CD4-positive, CD25-positive, alpha-beta regulatory T cell (primary cell): Measurements from ENCODE around the gene IRAK1BP1. TPM values are rescaled to one million over a fixed set of nuclear protein-coding genes. Genes with fewer than 3 reads are reported as not detected.
"Not testable (repeated sequence)": the region's sequence is repeated elsewhere in the genome, so short reads cannot be mapped to it uniquely, and the experiment has no call there.

Experiments used
- ATAC-seq, 2 donors: fragments of 150-1000 bp; cut with Tn5 transposase; one replicate each; pipeline ENCODE4 v1.10.0; 2021; ENCODE audit warnings: low read depth in 2 of 2, moderate number of reproducible peaks in 2 of 2, moderate library complexity in 1 of 2
- DNase-seq, 3 donors: peaks; one replicate each; pipeline versions ENCODE4 v3.0.0 to v3.0.0-alpha.2; 2012 to 2022; ENCODE audit warnings: mixed read lengths in 1 of 3
- H3K27ac ChIP-seq: one replicate; pipeline ENCODE4 v1.7.0; 2013; ENCODE audit warnings: mild to moderate bottlenecking, low read length; ENCODE audit not compliant: insufficient read depth, poor library complexity, severe bottlenecking
- H3K27me3 ChIP-seq: one replicate; pipeline ENCODE4 v1.7.0; 2013; ENCODE audit warnings: low read length; ENCODE audit not compliant: control insufficient read depth, insufficient read depth
- H3K36me3 ChIP-seq: one replicate; pipeline ENCODE4 v1.7.0; 2013; ENCODE audit warnings: mild to moderate bottlenecking, low read length, moderate library complexity; ENCODE audit not compliant: control insufficient read depth, insufficient read depth
- H3K4me1 ChIP-seq: 2 replicates; pipeline ENCODE4 v1.7.0; 2013; ENCODE audit warnings: mild to moderate bottlenecking, low read length; ENCODE audit not compliant: insufficient read depth, control insufficient read depth, poor library complexity, severe bottlenecking
- H3K4me3 ChIP-seq: one replicate; pipeline ENCODE4 v1.7.0; 2013; ENCODE audit warnings: low read depth, mild to moderate bottlenecking, low read length, moderate library complexity
- H3K9me3 ChIP-seq, 2 experiments: 1 replicate in 1 of 2; 2 replicates in 1 of 2; pipeline ENCODE4 v1.7.0; 2013; ENCODE audit warnings: low read length in 2 of 2, mild to moderate bottlenecking in 1 of 2, moderate library complexity in 1 of 2; ENCODE audit not compliant: control insufficient read depth in 2 of 2
- H3K27ac Mint-ChIP-seq, 3 donors: one replicate each; pipeline ENCODE4 v1.8.0; 2020 to 2022; ENCODE audit warnings: mild to moderate bottlenecking in 3 of 3, mixed read lengths in 3 of 3, moderate library complexity in 2 of 3
- H3K27me3 Mint-ChIP-seq: one replicate; pipeline ENCODE4 v1.8.0; 2022; ENCODE audit warnings: mild to moderate bottlenecking, mixed read lengths
- H3K36me3 Mint-ChIP-seq: one replicate; pipeline ENCODE4 v1.8.0; 2020; ENCODE audit warnings: mixed read lengths
- H3K4me1 Mint-ChIP-seq, 4 donors: one replicate each; pipeline ENCODE4 v1.8.0; 2020 to 2022; ENCODE audit warnings: mixed read lengths in 4 of 4, mild to moderate bottlenecking in 1 of 4
- H3K4me3 Mint-ChIP-seq, 4 donors: one replicate each; pipeline ENCODE4 v1.8.0; 2020 to 2022; ENCODE audit warnings: mild to moderate bottlenecking in 4 of 4, mixed read lengths in 4 of 4, moderate library complexity in 3 of 4
- H3K9me3 Mint-ChIP-seq, 7 donors: one replicate each; pipeline ENCODE4 v1.8.0; 2020 to 2022; ENCODE audit warnings: mixed read lengths in 7 of 7, mild to moderate bottlenecking in 3 of 7, moderate library complexity in 2 of 7
- polyA plus RNA-seq, 4 donors: library from polyadenylated mRNA; unstranded; fragments of 300-500 nt; fragmentation: Illumina TruSeq; gene quantifications; one replicate each; pipeline ENCODE4 v1.2.3, GENCODE V29; 2021
- total RNA-seq: library from RNA; stranded (reverse); gene quantifications from one replicate; pipeline ENCODE4 v1.2.3, GENCODE V29; 2022

The IRAK1BP1 gene
- total and polyA plus RNA-seq, 5 donors from 2014 or later = 1.1 to 2.1 (median 1.1) TPM

- DNase-seq = no peak
- Histone ChIP-seq H3K36me3 (no peaks in the 10 kb centered on the region), H3K27me3 (peaks cover 2% of the 10 kb centered on the region), H3K4me1 (no peaks in the 10 kb centered on the region), H3K27ac (no peak overlapping the region), H3K9me3 (peaks cover 17 to 20% of the 10 kb centered on the region in 2 experiments), H3K4me3 (no peak overlapping the region)
- Mint-ChIP-seq H3K27ac (no peak overlapping the region), H3K9me3 (peaks cover 2 to 46% (median 14%) of the 10 kb centered on the region in 7 donors), H3K4me3 (no peak overlapping the region), H3K36me3 (peaks cover 7% of the 10 kb centered on the region), H3K4me1 (peaks cover 0 to under 1% (median under 1%) of the 10 kb centered on the region in 4 donors), H3K27me3 (peaks cover 18% of the 10 kb centered on the region)
- no peak for ATAC-seq
These were observed 49.1 kb downstream of the IRAK1BP1 start for GRCh38 chr6:78916411-78916810.

GRCh38 chr6:78917788-78918187 lies 50.4 kb downstream of the IRAK1BP1 start:
- Mint-ChIP-seq H3K27ac (no peak overlapping the region), H3K9me3 (peaks cover 4 to 53% (median 14%) of the 10 kb centered on the region in 7 donors), H3K4me3 (no peak overlapping the region), H3K4me1 (no peaks in the 10 kb centered on the region), H3K27me3 (peaks cover 11% of the 10 kb centered on the region), H3K36me3 (peaks cover 7% of the 10 kb centered on the region)
- H3K4me1 ChIP-seq = no peaks in the 10 kb centered on the region
- peaks cover 17 to 20% of the 10 kb centered on the region in 2 experiments for H3K9me3 ChIP-seq
- DNase-seq (no peak), ATAC-seq (no peak)
- H3K27me3 ChIP-seq = no peaks in the 10 kb centered on the region
- H3K36me3 ChIP-seq = no peaks in the 10 kb centered on the region
- no peak overlapping the region for H3K27ac ChIP-seq
- no peak overlapping the region for H3K4me3 ChIP-seq

GRCh38 chr6:78921168-78921567 lies 53.8 kb downstream of the IRAK1BP1 start:
- not testable (repeated sequence) for ATAC-seq
- H3K9me3 Mint-ChIP-seq = peaks cover 7 to 57% (median 20%) of the 10 kb centered on the region in 7 donors

GRCh38 chr6:78925317-78925716 lies 58.0 kb downstream of the IRAK1BP1 start:
- peaks cover 9 to 56% (median 16%) of the 10 kb centered on the region in 7 donors for H3K9me3 Mint-ChIP-seq

More at GRCh38 chr6:78921168-78921567, 53.8 kb downstream of the IRAK1BP1 start:
- not testable (repeated sequence) for H3K4me3 Mint-ChIP-seq, H3K36me3 ChIP-seq, H3K36me3 Mint-ChIP-seq, H3K27me3 ChIP-seq, H3K4me1 Mint-ChIP-seq, H3K4me1 ChIP-seq, DNase-seq, H3K27ac Mint-ChIP-seq, H3K27ac ChIP-seq, H3K27me3 Mint-ChIP-seq, H3K4me3 ChIP-seq
- H3K9me3 ChIP-seq = peaks cover 17 to 20% of the 10 kb centered on the region in 2 experiments

GRCh38 chr6:78935553-78935952 lies 68.2 kb downstream of the IRAK1BP1 start:
- no peak for ATAC-seq
- peak overlapping the region in 1 of 3 donors; percentile 45 for H3K27ac Mint-ChIP-seq
- no peaks in the 10 kb centered on the region for H3K27me3 ChIP-seq
- H3K4me1 ChIP-seq = no peaks in the 10 kb centered on the region
- H3K4me3 ChIP-seq = no peak overlapping the region
- H3K36me3 Mint-ChIP-seq = peaks cover 13% of the 10 kb centered on the region
- peaks cover 0 to 8% (median 1%) of the 10 kb centered on the region in 4 donors for H3K4me1 Mint-ChIP-seq
- H3K9me3 ChIP-seq = no peaks in the 10 kb centered on the region
- no peak overlapping the region for H3K27ac ChIP-seq
- DNase-seq = no peak
- H3K4me3 Mint-ChIP-seq = no peak overlapping the region
- peaks cover 0 to 5% (median under 1%) of the 10 kb centered on the region in 7 donors for H3K9me3 Mint-ChIP-seq
- H3K36me3 ChIP-seq = peaks cover 16% of the 10 kb centered on the region
- H3K27me3 Mint-ChIP-seq = no peaks in the 10 kb centered on the region

More at GRCh38 chr6:78925317-78925716, 58.0 kb downstream of the IRAK1BP1 start:
- Histone ChIP-seq H3K27ac (no peak overlapping the region), H3K4me3 (no peak overlapping the region), H3K9me3 (peaks cover 0 to 4% of the 10 kb centered on the region in 2 experiments), H3K4me1 (no peaks in the 10 kb centered on the region), H3K27me3 (no peaks in the 10 kb centered on the region), H3K36me3 (no peaks in the 10 kb centered on the region)
- Mint-ChIP-seq H3K27me3 (peaks cover 10% of the 10 kb centered on the region), H3K36me3 (no peaks in the 10 kb centered on the region), H3K27ac (no peak overlapping the region), H3K4me1 (no peaks in the 10 kb centered on the region), H3K4me3 (no peak overlapping the region)
- DNase-seq (no peak), ATAC-seq (no peak)

GRCh38 chr6:78936515-78936914 lies 69.2 kb downstream of the IRAK1BP1 start:
- no peak for DNase-seq
- Histone ChIP-seq H3K27me3 (no peaks in the 10 kb centered on the region), H3K27ac (no peak overlapping the region), H3K36me3 (peaks cover 25% of the 10 kb centered on the region), H3K4me1 (no peaks in the 10 kb centered on the region), H3K9me3 (no peaks in the 10 kb centered on the region), H3K4me3 (no peak overlapping the region)
- no peak overlapping the region for H3K4me3 Mint-ChIP-seq
- H3K27ac Mint-ChIP-seq = no peak overlapping the region
- peaks cover 22% of the 10 kb centered on the region for H3K36me3 Mint-ChIP-seq
- H3K4me1 Mint-ChIP-seq = peaks cover 0 to 8% (median 3%) of the 10 kb centered on the region in 4 donors
- H3K27me3 Mint-ChIP-seq = no peaks in the 10 kb centered on the region
- no peak for ATAC-seq
- peaks cover 0 to 5% (median 0%) of the 10 kb centered on the region in 7 donors for H3K9me3 Mint-ChIP-seq

- H3K4me3 ChIP-seq = no peak overlapping the region
- H3K4me1 ChIP-seq = no peaks in the 10 kb centered on the region
- no peaks in the 10 kb centered on the region for H3K27me3 ChIP-seq
- Mint-ChIP-seq H3K36me3 (peaks cover 56% of the 10 kb centered on the region), H3K27me3 (no peaks in the 10 kb centered on the region), H3K4me1 (peaks cover 0 to 11% (median 6%) of the 10 kb centered on the region in 4 donors), H3K9me3 (peaks cover 0 to 2% (median 0%) of the 10 kb centered on the region in 7 donors), H3K27ac (no peak overlapping the region), H3K4me3 (no peak overlapping the region)
- H3K9me3 ChIP-seq = no peaks in the 10 kb centered on the region
- no peak overlapping the region for H3K27ac ChIP-seq
- no peak for DNase-seq
- no peak for ATAC-seq
- peaks cover 78% of the 10 kb centered on the region for H3K36me3 ChIP-seq
These were observed 75.1 kb downstream of the IRAK1BP1 start for GRCh38 chr6:78942446-78942845.

- Histone ChIP-seq H3K27ac (no peak overlapping the region), H3K27me3 (no peaks in the 10 kb centered on the region), H3K9me3 (peaks cover 10 to 13% of the 10 kb centered on the region in 2 experiments), H3K4me3 (no peak overlapping the region), H3K36me3 (peaks cover 97% of the 10 kb centered on the region), H3K4me1 (no peaks in the 10 kb centered on the region)
- ATAC-seq = no peak
- Mint-ChIP-seq H3K9me3 (peaks cover 1 to 22% (median 6%) of the 10 kb centered on the region in 7 donors), H3K4me3 (no peak overlapping the region), H3K4me1 (peaks cover 0 to 13% (median 3%) of the 10 kb centered on the region in 4 donors), H3K27ac (no peak overlapping the region), H3K27me3 (no peaks in the 10 kb centered on the region), H3K36me3 (peaks cover 70% of the 10 kb centered on the region)
- no peak for DNase-seq
These were observed 80.2 kb downstream of the IRAK1BP1 start for GRCh38 chr6:78947529-78947928.
